Measurements from ENCODE around the gene ADAM10. TPM values are rescaled to one million over a fixed set of nuclear protein-coding genes. Genes with fewer than 3 reads are reported as not detected.
A peak's percentile ranks its signal among the peaks of the same experiment; 100 is the strongest.

Gene ADAM10
- total RNA-seq, 2 donors from 2014 or later = 79.8 to 84.8 TPM

DNA sequence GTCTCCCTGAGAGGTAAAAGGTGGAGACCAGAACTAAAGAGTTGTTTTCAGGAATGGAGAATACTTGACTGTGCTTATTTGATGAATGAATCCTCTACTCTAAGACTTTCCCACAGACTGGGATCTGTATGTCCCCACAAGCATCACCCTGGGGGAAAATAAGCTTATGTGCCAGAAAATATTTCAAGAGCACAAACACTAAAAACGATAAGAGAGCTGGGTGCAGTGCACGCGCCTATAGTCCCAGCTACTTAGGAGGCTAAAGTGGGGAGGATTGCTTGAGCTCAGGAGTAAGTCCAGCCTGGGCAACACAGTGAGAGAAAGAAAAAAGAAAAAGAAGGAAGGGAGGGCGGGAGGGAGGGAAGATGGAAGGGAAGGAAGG, 150.7 kb downstream of the ADAM10 start:
- intact Hi-C loops (cut with DNase I) = no loop called here
- no peak for DNase-seq
- ATAC-seq = no peak

DNA sequence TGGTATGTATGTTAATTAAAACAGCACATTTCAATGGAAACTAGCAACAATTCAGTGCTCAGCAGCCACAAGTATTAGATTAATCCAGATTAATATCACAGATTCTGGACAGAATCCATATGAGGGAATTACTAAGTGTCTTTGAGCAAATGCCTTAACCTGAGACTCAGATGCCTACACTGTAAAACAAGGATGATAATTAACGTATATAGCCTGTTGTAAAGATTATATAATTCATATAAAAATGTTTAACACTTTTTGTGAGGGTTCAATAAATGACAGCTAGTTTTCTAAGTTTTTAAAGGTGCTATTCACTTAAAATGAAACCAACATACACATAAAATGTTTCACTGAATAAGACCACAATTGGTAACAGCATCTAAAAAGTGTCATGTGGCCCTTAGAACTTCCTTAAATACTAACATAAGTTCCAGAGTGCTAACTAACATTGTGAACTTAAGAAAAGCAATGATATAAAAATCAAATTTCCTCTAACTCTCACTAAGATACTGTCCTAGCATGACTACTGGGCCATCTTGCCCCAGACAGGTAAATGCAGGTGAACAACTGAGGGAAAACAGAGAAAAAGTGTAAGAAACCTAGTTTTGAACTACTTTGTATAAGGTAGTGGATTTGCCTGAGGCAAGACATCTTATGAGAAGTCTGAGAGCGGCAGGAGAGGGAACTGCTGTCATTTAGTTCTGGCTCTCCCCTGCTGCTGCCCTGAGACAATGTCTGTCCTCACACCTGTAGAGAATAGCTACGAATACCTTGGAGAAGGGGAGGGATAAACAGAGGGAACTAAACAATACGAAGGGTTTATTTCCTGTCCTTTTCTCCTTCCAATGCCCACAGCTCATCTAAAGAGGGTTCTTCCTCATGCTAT, 151.3 kb downstream of the ADAM10 start:
- intact Hi-C loops (cut with DNase I) = no loop called here
- no peak for ATAC-seq
- DNase-seq = no peak

DNA sequence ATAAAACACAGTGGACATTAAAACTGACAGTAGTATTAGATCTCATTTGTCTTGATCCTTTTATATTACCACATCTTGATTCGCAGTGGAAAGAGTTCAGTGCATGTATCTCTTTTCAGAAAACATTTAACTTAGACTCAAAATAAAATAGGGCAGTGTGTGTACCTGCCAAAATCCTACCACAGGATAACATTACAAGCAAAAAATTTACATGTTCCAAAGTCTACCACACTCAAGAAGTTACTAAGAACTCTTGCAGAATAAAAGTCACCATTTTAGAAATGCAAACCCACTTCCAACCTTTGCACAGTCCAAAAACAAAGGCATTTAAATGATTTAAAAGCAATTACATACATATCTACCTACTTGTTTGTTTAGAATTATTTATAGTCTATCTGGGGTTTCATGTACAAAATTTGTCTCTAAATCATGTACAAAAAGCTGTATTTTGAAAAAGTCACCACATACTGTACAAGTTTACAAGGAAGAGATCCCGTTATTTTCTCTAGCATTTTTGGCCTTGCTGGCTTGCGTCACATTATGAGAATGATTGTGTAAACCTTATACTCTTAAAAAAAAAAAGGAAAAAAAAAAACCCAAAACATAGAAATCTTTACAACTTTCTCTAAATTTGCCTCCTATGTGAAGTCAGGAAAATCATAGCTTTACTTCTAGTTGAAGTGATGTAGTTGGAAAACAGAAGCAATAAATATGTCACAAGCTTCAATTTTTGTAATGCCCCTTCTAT, 153.8 kb downstream of the ADAM10 start:
- intact Hi-C loops (cut with DNase I) = no loop called here
- DNase-seq (no peak), ATAC-seq (no peak)

DNA sequence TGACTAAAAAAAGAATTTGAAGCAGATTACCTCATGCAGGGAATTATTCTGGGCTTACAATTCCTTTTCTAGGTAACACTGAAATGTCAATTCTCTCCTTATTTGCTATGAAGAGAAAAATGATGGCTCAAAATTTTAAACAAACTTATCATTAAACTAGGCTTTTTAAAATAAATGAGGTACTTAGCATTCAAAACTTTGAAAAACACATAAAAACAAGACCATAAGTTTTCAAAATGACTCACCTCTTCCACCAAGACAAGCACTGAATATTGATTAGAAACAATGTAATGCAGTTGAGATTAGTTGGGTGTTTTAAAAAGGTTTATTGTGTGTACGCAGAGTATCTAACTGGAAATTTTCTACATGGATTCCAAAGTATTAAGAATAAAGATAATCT, 154.6 kb downstream of the ADAM10 start:
- no peak for DNase-seq
- ATAC-seq = no peak
- intact Hi-C loops (cut with DNase I) = no loop called here

DNA sequence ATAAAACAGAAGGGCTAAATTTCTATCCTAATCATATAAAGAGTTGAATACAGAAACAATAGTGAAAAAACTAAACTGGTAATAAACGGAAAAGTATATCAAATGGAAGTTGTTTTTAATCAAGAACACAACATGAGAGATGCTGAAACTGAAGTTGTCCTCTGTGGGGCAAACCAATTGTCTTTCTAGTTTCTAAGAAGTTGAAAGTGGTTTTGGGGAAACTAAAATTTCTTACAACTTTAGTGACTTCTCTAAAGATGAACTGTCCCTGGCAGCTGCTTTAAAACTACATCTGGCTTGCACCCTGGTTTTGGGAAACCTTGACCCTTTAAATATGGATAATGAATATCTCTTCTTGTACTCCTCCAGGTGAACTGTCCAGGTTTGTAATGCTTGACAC, 155.6 kb downstream of the ADAM10 start:
- DNase-seq (no peak), ATAC-seq (no peak)
- intact Hi-C loops (cut with DNase I) = no loop called here

GRCh38 chr15:58590926-58591325, 158.6 kb downstream of the ADAM10 start:
- intact Hi-C loops (cut with DNase I) = no loop called here
- ATAC-seq (no peak), DNase-seq (no peak)

GRCh38 chr15:58590236-58590635, 159.3 kb downstream of the ADAM10 start:
- DNase-seq (no peak), ATAC-seq (no peak)
- intact Hi-C loops (cut with DNase I) = no loop called here

DNA sequence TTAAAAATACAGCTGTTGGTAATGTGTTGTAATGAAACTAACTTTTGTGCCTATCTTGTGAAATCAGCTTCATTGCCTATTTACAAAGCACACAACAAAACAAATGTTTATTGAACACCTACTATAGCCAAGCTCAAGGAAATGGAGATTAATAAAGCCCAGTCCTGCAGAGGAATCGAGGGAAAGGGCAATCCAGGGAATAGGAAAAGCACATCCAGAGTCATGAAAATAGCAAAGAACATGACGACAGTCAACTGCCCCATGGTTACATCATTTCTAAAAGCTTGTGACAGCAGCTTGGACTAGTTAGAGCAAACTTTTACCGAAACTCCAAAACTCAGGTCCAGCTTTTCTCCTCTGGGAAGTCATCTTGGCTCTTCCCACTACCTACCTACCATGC, 160.5 kb downstream of the ADAM10 start:
- no peak for DNase-seq
- intact Hi-C loops (cut with DNase I) = no loop called here
- no peak for ATAC-seq

GRCh38 chr15:58588096-58588495, 161.4 kb downstream of the ADAM10 start:
- no peak for DNase-seq
- intact Hi-C loops (cut with DNase I) = no loop called here

DNA sequence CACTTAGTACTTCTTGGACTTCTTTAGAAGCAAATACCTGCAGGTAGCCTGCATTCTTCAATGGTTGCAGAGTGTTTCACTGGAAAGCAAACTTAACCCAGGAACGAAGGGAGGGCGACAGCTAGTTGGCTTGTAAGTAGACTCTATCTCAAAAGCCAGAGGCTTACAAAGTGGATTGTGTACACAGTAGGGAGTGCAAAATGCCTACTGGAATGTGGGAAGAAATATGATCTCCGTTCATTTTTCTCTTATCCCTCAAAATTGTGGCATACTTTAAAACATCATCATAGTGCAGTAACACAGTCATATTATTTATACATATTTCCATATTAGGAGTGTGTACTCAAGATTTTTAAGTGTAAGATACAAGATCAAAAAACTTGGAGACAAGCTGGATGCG, 162.0 kb downstream of the ADAM10 start:
- intact Hi-C loops (cut with DNase I) = no loop called here
- ATAC-seq = no peak
- DNase-seq = no peak

More at GRCh38 chr15:58588096-58588495, 161.4 kb downstream of the ADAM10 start:
- ATAC-seq = no peak

GRCh38 chr15:58585693-58586443, 163.6 kb downstream of the ADAM10 start:
- ATAC-seq = no peak
- no peak for DNase-seq
- intact Hi-C loops (cut with DNase I) = no loop called here

DNA sequence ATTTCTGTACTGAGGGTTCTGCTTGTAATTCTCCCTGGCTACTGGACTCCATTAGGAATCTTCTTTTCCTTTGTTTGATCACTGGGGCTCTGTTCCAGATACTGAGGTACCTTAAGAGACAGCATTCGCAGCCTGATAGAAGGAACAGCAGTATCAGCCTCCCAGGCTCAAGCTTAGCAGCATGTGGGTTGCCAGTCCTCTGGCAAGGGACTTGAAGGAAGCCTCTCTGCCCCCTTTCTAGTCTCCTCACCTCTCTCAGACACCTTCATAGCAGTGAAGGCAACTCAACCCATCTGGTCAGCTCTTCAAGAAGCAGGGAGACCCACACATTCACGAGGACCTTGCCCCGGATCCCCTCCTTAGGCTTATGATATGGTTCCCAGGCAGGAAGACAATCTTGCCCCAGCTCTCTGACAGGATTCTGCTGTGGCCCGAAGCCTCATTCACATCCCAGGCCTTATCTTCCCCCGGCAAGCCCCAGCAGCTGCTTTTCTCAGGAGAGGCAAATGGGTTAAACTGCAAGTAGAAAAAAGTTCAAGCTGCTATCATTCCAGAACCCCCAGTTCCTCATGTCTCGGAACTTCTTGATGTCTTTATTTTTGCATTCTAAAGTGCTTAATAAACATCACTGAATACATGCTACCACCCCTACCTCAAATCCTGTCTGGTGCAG, 164.6 kb downstream of the ADAM10 start:
- no peak for ATAC-seq
- intact Hi-C loops (cut with DNase I) = no loop called here
- no peak for DNase-seq

DNA sequence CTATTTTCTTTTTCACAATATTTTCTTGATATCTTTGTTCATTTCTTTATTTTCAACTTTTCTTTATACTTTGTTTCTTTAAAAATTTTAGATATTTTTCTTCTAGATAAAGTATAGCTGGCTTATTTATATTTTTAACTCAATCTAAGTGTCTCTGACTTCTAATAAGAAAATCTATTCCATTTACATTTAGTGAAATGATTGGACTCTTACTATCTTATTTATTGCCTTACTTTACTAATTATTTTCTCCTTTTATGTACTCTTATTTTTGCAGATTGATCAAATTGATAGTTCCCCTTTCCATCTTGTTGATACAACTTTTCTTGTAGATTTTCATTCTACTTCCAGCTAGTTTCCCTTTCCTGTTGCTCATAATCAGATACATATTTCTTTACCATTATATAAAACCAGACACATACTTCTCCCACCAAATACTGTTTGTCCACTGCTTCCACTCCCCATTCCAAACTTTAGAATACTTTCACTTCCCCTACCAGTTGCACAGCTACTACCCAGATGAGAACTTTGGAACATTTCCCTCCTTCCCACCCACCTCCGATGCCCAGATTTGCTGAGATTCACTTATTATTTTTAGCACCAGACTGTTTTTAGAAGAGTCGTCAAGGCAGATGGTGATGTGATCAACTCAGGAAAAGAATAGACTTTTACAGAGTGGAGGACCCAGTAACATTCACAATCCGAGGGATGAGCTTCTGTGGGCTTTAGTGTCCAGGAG, 166.2 kb downstream of the ADAM10 start:
- intact Hi-C loops (cut with DNase I) = no loop called here
- peak in 1 of 2 donors; percentile 26 for ATAC-seq

GRCh38 chr15:58582160-58582559, 167.3 kb downstream of the ADAM10 start:
- no peak for ATAC-seq
- no peak for DNase-seq
- intact Hi-C loops (cut with DNase I) = no loop called here

More for the DNA sequence above, 166.2 kb downstream of the ADAM10 start:
- no peak for DNase-seq

DNA sequence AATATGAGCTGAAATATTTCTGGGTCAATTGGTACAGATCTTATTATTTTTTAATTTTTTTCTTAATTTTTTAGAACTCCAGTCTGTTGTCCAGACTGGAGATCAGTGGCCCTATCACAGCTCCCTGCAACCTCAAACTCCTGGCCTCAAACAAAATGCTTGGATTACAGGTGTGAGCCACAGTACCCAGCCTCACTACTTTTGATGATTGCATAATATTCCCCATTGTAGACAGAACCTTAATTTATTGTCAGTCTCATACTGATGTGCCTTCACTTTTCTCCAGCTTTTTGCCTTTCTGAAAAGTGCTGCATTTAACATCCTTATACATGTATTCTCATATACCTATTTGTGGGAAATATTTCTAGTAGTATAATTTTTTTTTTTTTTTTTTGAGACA, 172.8 kb downstream of the ADAM10 start:
- no peak for ATAC-seq
- intact Hi-C loops (cut with DNase I) = no loop called here
- DNase-seq = no peak

GRCh38 chr15:58575045-58575786, 174.3 kb downstream of the ADAM10 start:
- intact Hi-C loops (cut with DNase I) = no loop called here
- no peak for ATAC-seq
- DNase-seq = no peak

DNA sequence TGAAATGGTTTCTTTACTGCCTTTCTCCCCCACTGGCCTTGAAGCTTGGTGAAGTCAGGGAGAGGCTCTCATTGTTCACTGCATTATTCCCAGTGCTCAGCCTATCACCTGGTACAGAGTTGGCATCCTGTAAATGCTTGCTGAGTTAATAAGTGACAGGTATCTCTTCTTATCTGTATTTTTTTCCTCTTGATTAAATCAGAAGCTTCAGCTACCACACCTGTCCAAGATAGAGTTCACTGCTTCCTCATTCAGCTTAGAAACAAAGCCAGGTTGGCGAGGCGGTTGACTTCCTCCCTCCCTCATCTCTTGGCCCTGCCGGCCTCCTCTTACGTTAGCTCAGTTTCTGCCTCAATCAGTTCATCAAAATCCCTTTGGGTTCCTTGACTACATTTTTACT, 174.9 kb downstream of the ADAM10 start:
- intact Hi-C loops (cut with DNase I) = no loop called here
- DNase-seq = no peak
- ATAC-seq = no peak

- no peak for DNase-seq
- intact Hi-C loops (cut with DNase I) = no loop called here
- no peak for ATAC-seq
These were observed 176.2 kb downstream of the ADAM10 start for GRCh38 chr15:58573270-58573669.
